Measurements from ENCODE around the gene RALGDS.

GRCh38 chr9:133155156-133155555, 34.1 kb upstream of the RALGDS start:
- no peak for TF ChIP-seq CTCF (IDR thresholded peaks at IDR 0.05)
- no peak for TF ChIP-seq POLR2A (IDR thresholded peaks at IDR 0.05)

All from right lobe of liver (tissue), 4 donors.